Vagina (tissue), 2 donors: Measurements from ENCODE around the gene KLHL33. TPM values are rescaled to one million over a fixed set of nuclear protein-coding genes. Genes with fewer than 3 reads are reported as not detected.

Experiments
- DNase-seq, 2 donors: peaks; one replicate each; pipeline ENCODE4 v3.0.0-alpha.2; 2017; ENCODE audit errors: extremely low spot score in 2 of 2
- H3K27ac ChIP-seq: fragments of 200-600 bp; sonication (generic); one replicate; pipeline ENCODE4 v1.5.1; 2019
- H3K27me3 ChIP-seq: fragments of 200-600 bp; sonication (generic); one replicate; pipeline ENCODE4 v1.5.1; 2019
- H3K36me3 ChIP-seq, 2 donors: fragments of 200-600 bp; sonication (generic); one replicate each; pipeline ENCODE4 v1.5.1; 2017 to 2019
- H3K4me1 ChIP-seq: fragments of 200-600 bp; sonication (generic); one replicate; pipeline ENCODE4 v1.5.1; 2019
- H3K4me3 ChIP-seq, 2 donors: fragments of 200-600 bp; sonication (generic); 1 replicate in 1 of 2; 2 replicates in 1 of 2; pipeline ENCODE4 v1.5.1; 2016 to 2019
- H3K9me3 ChIP-seq: fragments of 200-600 bp; sonication (generic); one replicate; pipeline ENCODE4 v1.5.1; 2019
- POLR2A ChIP-seq, 2 donors: fragments of 450-650 bp; IDR thresholded peaks; one replicate each; pipeline ENCODE4 v1.6.1; 2017; ENCODE audit warnings: antibody characterized with exemption in 2 of 2, mild to moderate bottlenecking in 2 of 2, moderate library complexity in 2 of 2
- POLR2AphosphoS5 ChIP-seq, 2 donors: sonication (generic); formaldehyde crosslinking; IDR thresholded peaks; one replicate each; pipeline ENCODE4 v1.9.0; 2017; ENCODE audit warnings: antibody characterized with exemption in 2 of 2, mild to moderate bottlenecking in 2 of 2, low read depth in 1 of 2; ENCODE audit not compliant: insufficient read depth in 1 of 2
- intact Hi-C: fragments of 100-400 bp; cut with DNase I; formaldehyde crosslinking; loops from one replicate; pipeline ENCODE4 v1.15.1; 2023
- total RNA-seq: library from RNA; depleted of rRNA; stranded (reverse); fragments of >200 nt; gene quantifications from one replicate; pipeline ENCODE4 v1.2.3, GENCODE V29; 2016
- TF ChIP-seq, protein P1 (sequence below), 3 experiments: fragments of 450-650 bp in 2 of 3; fragments of 200-600 bp in 1 of 3; sonication (generic) in 1 of 3; IDR thresholded peaks; one replicate each; pipeline ENCODE4 v1.5.1; 2017 to 2019; ENCODE audit warnings: antibody characterized with exemption in 3 of 3, mild to moderate bottlenecking in 2 of 3, moderate library complexity in 2 of 3

KLHL33 gene
- total RNA-seq, 1 donor from 2014 or later: 1.2 TPM

DNA sequence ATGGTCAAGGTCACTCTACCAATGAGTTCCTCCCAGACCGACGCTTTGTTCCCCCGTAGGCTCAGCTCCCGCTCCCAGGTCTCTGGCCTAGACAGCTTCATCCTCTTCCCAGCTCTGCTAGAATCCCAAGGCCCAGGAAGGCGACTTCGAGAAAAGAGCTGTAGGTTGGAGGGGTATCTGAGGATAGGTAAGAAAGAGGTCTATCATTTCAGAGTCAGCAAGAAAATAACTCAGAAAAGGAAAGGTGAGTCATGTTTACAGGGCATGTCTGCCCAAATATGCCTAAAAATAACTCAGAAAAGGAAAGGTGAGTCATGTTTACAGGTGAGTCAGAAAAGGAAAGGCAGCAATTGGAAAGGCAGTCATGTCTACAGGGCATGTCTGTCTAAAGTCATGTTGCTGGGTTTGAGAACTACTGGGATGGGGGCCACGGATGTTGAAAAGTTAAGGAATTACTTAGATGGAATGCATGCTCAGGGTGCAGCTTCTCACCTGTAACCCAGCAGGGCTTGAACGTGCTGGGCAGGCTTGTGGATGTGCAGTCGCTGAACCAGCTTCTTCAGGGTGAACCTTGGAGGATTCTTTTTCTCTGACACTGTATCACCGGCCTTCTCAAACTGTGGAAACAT lies 34.9 kb downstream of the KLHL33 start:
- H3K27ac ChIP-seq: no peak overlapping the region
- intact Hi-C loops: no loop called here
- H3K9me3 ChIP-seq: no peaks in the 10 kb centered on the region
- H3K4me3 ChIP-seq: no peak overlapping the region
- no peaks in the 10 kb centered on the region for H3K27me3 ChIP-seq
- no peaks in the 10 kb centered on the region for H3K4me1 ChIP-seq
- peaks cover 0 to 47% of the 10 kb centered on the region in 2 donors for H3K36me3 ChIP-seq
- TF ChIP-seq POLR2A (IDR thresholded peaks at IDR 0.05) (no peak), POLR2AphosphoS5 (IDR thresholded peaks at IDR 0.05; ENCODE audit: insufficient read depth in 1 of 2, low read depth in 1 of 2) (peak in 1 of 2 donors; percentile 34)
- DNase-seq: no peak

DNA sequence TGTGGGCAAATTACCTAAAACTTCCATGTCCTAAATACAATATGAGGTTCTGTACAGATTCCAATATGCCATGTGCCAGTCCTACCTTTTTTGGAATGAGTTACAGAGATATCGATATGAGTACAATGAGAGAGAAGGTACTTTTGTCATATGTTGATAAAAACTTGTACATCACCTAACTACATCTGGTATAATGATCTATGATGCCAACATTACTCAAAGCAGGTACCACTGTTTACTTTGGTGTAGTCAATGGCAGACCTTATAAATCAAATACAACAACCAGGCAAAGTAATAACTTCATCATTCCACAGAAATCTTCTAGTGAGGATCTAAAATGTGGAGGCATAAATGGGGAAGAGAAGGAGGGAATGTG lies 35.4 kb downstream of the KLHL33 start:
- H3K27ac ChIP-seq: no peak overlapping the region
- no peak overlapping the region for H3K4me3 ChIP-seq
- no peaks in the 10 kb centered on the region for H3K27me3 ChIP-seq
- intact Hi-C loops: no loop called here
- H3K36me3 ChIP-seq: peaks cover 0 to 51% of the 10 kb centered on the region in 2 donors
- H3K4me1 ChIP-seq: no peaks in the 10 kb centered on the region
- TF ChIP-seq, protein P1, sequence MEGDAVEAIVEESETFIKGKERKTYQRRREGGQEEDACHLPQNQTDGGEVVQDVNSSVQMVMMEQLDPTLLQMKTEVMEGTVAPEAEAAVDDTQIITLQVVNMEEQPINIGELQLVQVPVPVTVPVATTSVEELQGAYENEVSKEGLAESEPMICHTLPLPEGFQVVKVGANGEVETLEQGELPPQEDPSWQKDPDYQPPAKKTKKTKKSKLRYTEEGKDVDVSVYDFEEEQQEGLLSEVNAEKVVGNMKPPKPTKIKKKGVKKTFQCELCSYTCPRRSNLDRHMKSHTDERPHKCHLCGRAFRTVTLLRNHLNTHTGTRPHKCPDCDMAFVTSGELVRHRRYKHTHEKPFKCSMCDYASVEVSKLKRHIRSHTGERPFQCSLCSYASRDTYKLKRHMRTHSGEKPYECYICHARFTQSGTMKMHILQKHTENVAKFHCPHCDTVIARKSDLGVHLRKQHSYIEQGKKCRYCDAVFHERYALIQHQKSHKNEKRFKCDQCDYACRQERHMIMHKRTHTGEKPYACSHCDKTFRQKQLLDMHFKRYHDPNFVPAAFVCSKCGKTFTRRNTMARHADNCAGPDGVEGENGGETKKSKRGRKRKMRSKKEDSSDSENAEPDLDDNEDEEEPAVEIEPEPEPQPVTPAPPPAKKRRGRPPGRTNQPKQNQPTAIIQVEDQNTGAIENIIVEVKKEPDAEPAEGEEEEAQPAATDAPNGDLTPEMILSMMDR (IDR thresholded peaks at IDR 0.05): no peak
- TF ChIP-seq POLR2A (IDR thresholded peaks at IDR 0.05): no peak
- no peak for TF ChIP-seq POLR2AphosphoS5 (IDR thresholded peaks at IDR 0.05; ENCODE audit: insufficient read depth in 1 of 2, low read depth in 1 of 2)
- no peaks in the 10 kb centered on the region for H3K9me3 ChIP-seq
- DNase-seq: no peak

DNA sequence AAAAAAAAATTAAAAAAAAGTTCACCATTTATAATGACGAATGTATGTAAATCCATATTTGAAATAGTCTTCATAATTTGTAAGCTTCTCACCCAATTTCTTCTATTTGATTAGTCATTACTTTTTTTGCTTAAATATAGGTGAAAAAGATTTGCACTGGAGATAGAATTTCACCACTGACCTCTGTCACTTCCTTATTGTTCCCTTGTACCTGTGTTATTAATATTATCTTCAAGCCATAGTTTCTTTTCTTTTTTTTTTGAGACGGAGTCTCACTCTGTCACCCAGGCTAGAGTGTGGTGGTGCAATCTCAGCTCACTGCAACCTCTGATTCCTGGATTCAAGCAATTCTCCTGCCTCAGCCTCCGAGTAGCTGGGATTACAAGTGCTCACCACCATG lies 38.5 kb downstream of the KLHL33 start:
- DNase-seq: no peak
- Histone ChIP-seq H3K27me3 (no peaks in the 10 kb centered on the region), H3K9me3 (no peaks in the 10 kb centered on the region), H3K4me1 (no peaks in the 10 kb centered on the region), H3K36me3 (peaks cover 0 to 42% of the 10 kb centered on the region in 2 donors), H3K27ac (no peak overlapping the region), H3K4me3 (no peak overlapping the region)
- TF ChIP-seq, protein P1 (IDR thresholded peaks at IDR 0.05): no peak
- TF ChIP-seq POLR2AphosphoS5 (IDR thresholded peaks at IDR 0.05; ENCODE audit: insufficient read depth in 1 of 2, low read depth in 1 of 2) (no peak), POLR2A (IDR thresholded peaks at IDR 0.05) (no peak)
- intact Hi-C loops: no loop called here

DNA sequence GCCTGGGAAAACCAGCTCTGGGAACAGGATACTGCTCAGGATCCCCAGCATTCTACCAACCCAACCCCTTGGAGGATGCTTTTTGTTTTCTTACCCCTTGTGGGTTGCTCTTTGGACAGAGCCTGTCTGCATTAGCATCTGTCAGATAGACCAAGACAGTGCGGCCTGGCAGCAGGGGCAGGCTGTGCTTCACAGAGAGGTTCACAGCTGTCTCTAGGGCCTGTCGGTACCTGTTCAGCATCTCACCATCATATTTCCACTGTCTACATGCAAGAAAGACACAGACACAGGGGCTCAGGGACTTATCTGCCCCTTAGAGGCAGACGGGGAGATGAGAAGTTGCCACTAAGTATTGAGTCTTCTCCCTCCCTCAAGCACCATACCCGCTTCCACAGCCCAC lies 44.5 kb downstream of the KLHL33 start:
- H3K9me3 ChIP-seq: no peaks in the 10 kb centered on the region
- no peak overlapping the region for H3K4me3 ChIP-seq
- H3K27ac ChIP-seq: no peak overlapping the region
- TF ChIP-seq, protein P1 (IDR thresholded peaks at IDR 0.05): no peak
- no peak for TF ChIP-seq POLR2AphosphoS5 (IDR thresholded peaks at IDR 0.05; ENCODE audit: insufficient read depth in 1 of 2, low read depth in 1 of 2)
- no peak for TF ChIP-seq POLR2A (IDR thresholded peaks at IDR 0.05)
- H3K36me3 ChIP-seq: peaks cover 0 to 78% of the 10 kb centered on the region in 2 donors
- intact Hi-C loops: no loop called here
- H3K4me1 ChIP-seq: no peaks in the 10 kb centered on the region
- DNase-seq: no peak
- H3K27me3 ChIP-seq: no peaks in the 10 kb centered on the region

DNA sequence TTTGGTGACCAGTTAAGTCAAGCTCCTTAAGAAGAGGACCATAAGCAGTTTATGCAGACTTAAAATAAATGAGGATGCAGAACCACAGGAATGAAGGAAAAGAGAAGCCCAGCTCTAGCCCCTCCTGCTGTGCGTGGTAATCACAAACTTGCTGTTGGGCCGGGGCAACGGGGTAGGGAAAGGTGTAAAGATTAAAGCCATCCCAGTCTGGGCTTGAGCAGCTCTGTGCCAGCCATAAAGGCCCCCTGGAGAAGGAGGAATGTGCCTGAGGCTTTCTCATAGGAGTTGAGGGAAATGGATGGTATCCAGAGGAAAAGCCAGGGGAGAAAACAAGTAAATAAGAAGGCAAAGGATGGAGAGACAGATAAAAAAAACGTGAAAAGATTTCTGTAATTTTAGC lies 47.8 kb downstream of the KLHL33 start:
- DNase-seq: no peak
- H3K9me3 ChIP-seq: no peaks in the 10 kb centered on the region
- no peaks in the 10 kb centered on the region for H3K4me1 ChIP-seq
- H3K27ac ChIP-seq: no peak overlapping the region
- no peaks in the 10 kb centered on the region for H3K27me3 ChIP-seq
- H3K36me3 ChIP-seq: peaks cover 0 to 81% of the 10 kb centered on the region in 2 donors
- intact Hi-C loops: no loop called here
- H3K4me3 ChIP-seq: no peak overlapping the region
- no peak for TF ChIP-seq POLR2A (IDR thresholded peaks at IDR 0.05)
- no peak for TF ChIP-seq POLR2AphosphoS5 (IDR thresholded peaks at IDR 0.05; ENCODE audit: insufficient read depth in 1 of 2, low read depth in 1 of 2)
- TF ChIP-seq, protein P1 (IDR thresholded peaks at IDR 0.05): no peak
